ENCODE data around the gene WNT7A.
"Not testable (repeated sequence)": the region's sequence is repeated elsewhere in the genome, so short reads cannot be mapped to it uniquely, and the experiment has no call there.

WNT7A gene

GRCh38 chr3:13857702-13858380, 22.0 kb downstream of the WNT7A start:
- no peak overlapping the region for H3K4ac ChIP-seq (ENCODE audit: low read depth, low read length)
- no CpG with 5 or more reads among the region's 6 CpGs for WGBS (ENCODE audit: extremely low coverage, insufficient coverage, insufficient read length)

GRCh38 chr3:13856628-13857027, 23.2 kb downstream of the WNT7A start:
- H3K4me3 ChIP-seq (ENCODE audit: low read depth, low read length); H3K4me2 ChIP-seq (ENCODE audit: low read length); H2BK120ac ChIP-seq (ENCODE audit: insufficient read depth, low read length, poor library complexity); H4K91ac ChIP-seq (ENCODE audit: low read depth, low read length); H3K27ac ChIP-seq (ENCODE audit: low read depth, low read length); H4K12ac ChIP-seq (ENCODE audit: low read depth, low read length); H2BK12ac ChIP-seq (ENCODE audit: low read length); H3K18ac ChIP-seq (ENCODE audit: low read length); DNase-seq; H2AFZ ChIP-seq (ENCODE audit: insufficient read depth, low read length, poor library complexity); H3K79me2 ChIP-seq (ENCODE audit: control insufficient read depth, insufficient read depth, low read length, poor library complexity); H4K8ac ChIP-seq (ENCODE audit: low read depth, low read length); H3K9me3 ChIP-seq (ENCODE audit: insufficient read depth, low read depth, low read length); H3K23ac ChIP-seq (ENCODE audit: low read length); H3K14ac ChIP-seq (ENCODE audit: low read length); H2AK5ac ChIP-seq (ENCODE audit: low read length); H2BK5ac ChIP-seq (ENCODE audit: low read depth, low read length, poor library complexity); H3K36me3 ChIP-seq (ENCODE audit: control insufficient read depth in 1 of 2, insufficient read depth in 2 of 2, low read length in 2 of 2); H3K27me3 ChIP-seq (ENCODE audit: insufficient read depth, low read length); H3K9ac ChIP-seq (ENCODE audit: low read length); H3K4ac ChIP-seq (ENCODE audit: low read depth, low read length): not testable (repeated sequence)
- Histone ChIP-seq H3K4me1 (ENCODE audit: control insufficient read depth in 1 of 2, insufficient read depth in 2 of 2, low read length in 2 of 2) (peaks cover 19 to 20% of the 10 kb centered on the region in 2 experiments), H3K79me1 (ENCODE audit: low read length) (peaks cover 15% of the 10 kb centered on the region)
- WGBS (ENCODE audit: extremely low coverage, insufficient coverage, insufficient read length) = no CpG with 5 or more reads among the region's 1 CpG

More at GRCh38 chr3:13857702-13858380, 22.0 kb downstream of the WNT7A start:
- H2BK12ac ChIP-seq (ENCODE audit: low read length) = no peak overlapping the region
- peaks cover 14% of the 10 kb centered on the region in 2 experiments for H3K4me1 ChIP-seq (ENCODE audit: control insufficient read depth in 1 of 2, insufficient read depth in 2 of 2, low read length in 2 of 2)
- H4K8ac ChIP-seq (ENCODE audit: low read depth, low read length) = no peak overlapping the region
- no peaks in the 10 kb centered on the region for H3K36me3 ChIP-seq (ENCODE audit: control insufficient read depth in 1 of 2, insufficient read depth in 2 of 2, low read length in 2 of 2)
- no peak for DNase-seq
- H2AFZ ChIP-seq (ENCODE audit: insufficient read depth, low read length, poor library complexity) = no peak overlapping the region
- no peak overlapping the region for H2BK120ac ChIP-seq (ENCODE audit: insufficient read depth, low read length, poor library complexity)
- no peak overlapping the region for H2BK5ac ChIP-seq (ENCODE audit: low read depth, low read length, poor library complexity)
- H3K27me3 ChIP-seq (ENCODE audit: insufficient read depth, low read length) = no peaks in the 10 kb centered on the region
- no peak overlapping the region for H3K4me2 ChIP-seq (ENCODE audit: low read length)
- no peak overlapping the region for H3K23ac ChIP-seq (ENCODE audit: low read length)
- no peak overlapping the region for H4K91ac ChIP-seq (ENCODE audit: low read depth, low read length)
- H3K4me3 ChIP-seq (ENCODE audit: low read depth, low read length) = no peak overlapping the region
- H4K12ac ChIP-seq (ENCODE audit: low read depth, low read length) = no peak overlapping the region
- peaks cover 3% of the 10 kb centered on the region for H3K9me3 ChIP-seq (ENCODE audit: insufficient read depth, low read depth, low read length)
- H3K27ac ChIP-seq (ENCODE audit: low read depth, low read length) = no peak overlapping the region
- no peaks in the 10 kb centered on the region for H3K79me2 ChIP-seq (ENCODE audit: control insufficient read depth, insufficient read depth, low read length, poor library complexity)
- H3K14ac ChIP-seq (ENCODE audit: low read length) = no peak overlapping the region
- H3K18ac ChIP-seq (ENCODE audit: low read length) = no peak overlapping the region
- H2AK5ac ChIP-seq (ENCODE audit: low read length) = no peak overlapping the region
- peaks cover 9% of the 10 kb centered on the region for H3K79me1 ChIP-seq (ENCODE audit: low read length)
- no peak overlapping the region for H3K9ac ChIP-seq (ENCODE audit: low read length)

GRCh38 chr3:13856006-13856405, 23.9 kb downstream of the WNT7A start:
- H3K79me2 ChIP-seq (ENCODE audit: control insufficient read depth, insufficient read depth, low read length, poor library complexity) = no peaks in the 10 kb centered on the region
- no peaks in the 10 kb centered on the region for H3K36me3 ChIP-seq (ENCODE audit: control insufficient read depth in 1 of 2, insufficient read depth in 2 of 2, low read length in 2 of 2)
- H3K9me3 ChIP-seq (ENCODE audit: insufficient read depth, low read depth, low read length) = no peaks in the 10 kb centered on the region
- peaks cover 19% of the 10 kb centered on the region for H3K79me1 ChIP-seq (ENCODE audit: low read length)
- H3K9ac ChIP-seq (ENCODE audit: low read length) = no peak overlapping the region
- no peak for DNase-seq
- H2BK5ac ChIP-seq (ENCODE audit: low read depth, low read length, poor library complexity) = no peak overlapping the region
- no peak overlapping the region for H2BK12ac ChIP-seq (ENCODE audit: low read length)
- no peaks in the 10 kb centered on the region for H3K27me3 ChIP-seq (ENCODE audit: insufficient read depth, low read length)
- H2BK120ac ChIP-seq (ENCODE audit: insufficient read depth, low read length, poor library complexity) = no peak overlapping the region
- H3K14ac ChIP-seq (ENCODE audit: low read length) = no peak overlapping the region
- no peak overlapping the region for H4K8ac ChIP-seq (ENCODE audit: low read depth, low read length)
- no peak overlapping the region for H4K12ac ChIP-seq (ENCODE audit: low read depth, low read length)
- H3K4me1 ChIP-seq (ENCODE audit: control insufficient read depth in 1 of 2, insufficient read depth in 2 of 2, low read length in 2 of 2) = peaks cover 22 to 23% of the 10 kb centered on the region in 2 experiments
- no peak overlapping the region for H3K18ac ChIP-seq (ENCODE audit: low read length)
- no peak overlapping the region for H3K4ac ChIP-seq (ENCODE audit: low read depth, low read length)
- H2AK5ac ChIP-seq (ENCODE audit: low read length) = no peak overlapping the region
- no peak overlapping the region for H3K27ac ChIP-seq (ENCODE audit: low read depth, low read length)
- no peak overlapping the region for H3K4me2 ChIP-seq (ENCODE audit: low read length)
- no peak overlapping the region for H2AFZ ChIP-seq (ENCODE audit: insufficient read depth, low read length, poor library complexity)
- no CpG with 5 or more reads among the region's 7 CpGs for WGBS (ENCODE audit: extremely low coverage, insufficient coverage, insufficient read length)
- H3K4me3 ChIP-seq (ENCODE audit: low read depth, low read length) = no peak overlapping the region
- H3K23ac ChIP-seq (ENCODE audit: low read length) = no peak overlapping the region
- no peak overlapping the region for H4K91ac ChIP-seq (ENCODE audit: low read depth, low read length)

- Histone ChIP-seq H3K9me3 (ENCODE audit: insufficient read depth, low read depth, low read length) (no peaks in the 10 kb centered on the region), H3K23ac (ENCODE audit: low read length) (no peak overlapping the region), H3K9ac (ENCODE audit: low read length) (no peak overlapping the region), H3K18ac (ENCODE audit: low read length) (no peak overlapping the region), H4K8ac (ENCODE audit: low read depth, low read length) (no peak overlapping the region), H4K91ac (ENCODE audit: low read depth, low read length) (peak overlapping the region; percentile 46), H3K79me1 (ENCODE audit: low read length) (peaks cover 25% of the 10 kb centered on the region), H2AK5ac (ENCODE audit: low read length) (peak overlapping the region; percentile 5), H2BK12ac (ENCODE audit: low read length) (peak overlapping the region; percentile 1), H2BK120ac (ENCODE audit: insufficient read depth, low read length, poor library complexity) (no peak overlapping the region), H3K36me3 (ENCODE audit: control insufficient read depth in 1 of 2, insufficient read depth in 2 of 2, low read length in 2 of 2) (no peaks in the 10 kb centered on the region), H3K4me1 (ENCODE audit: control insufficient read depth in 1 of 2, insufficient read depth in 2 of 2, low read length in 2 of 2) (peaks cover 34 to 35% of the 10 kb centered on the region in 2 experiments), H3K14ac (ENCODE audit: low read length) (peak overlapping the region; percentile 1), H3K4ac (ENCODE audit: low read depth, low read length) (peak overlapping the region; percentile 10), H4K12ac (ENCODE audit: low read depth, low read length) (no peak overlapping the region), H3K27me3 (ENCODE audit: insufficient read depth, low read length) (no peaks in the 10 kb centered on the region), H3K27ac (ENCODE audit: low read depth, low read length) (no peak overlapping the region), H3K4me2 (ENCODE audit: low read length) (no peak overlapping the region), H2AFZ (ENCODE audit: insufficient read depth, low read length, poor library complexity) (no peak overlapping the region), H2BK5ac (ENCODE audit: low read depth, low read length, poor library complexity) (no peak overlapping the region), H3K79me2 (ENCODE audit: control insufficient read depth, insufficient read depth, low read length, poor library complexity) (no peaks in the 10 kb centered on the region), H3K4me3 (ENCODE audit: low read depth, low read length) (no peak overlapping the region)
- no CpG with 5 or more reads among the region's 25 CpGs for WGBS (ENCODE audit: extremely low coverage, insufficient coverage, insufficient read length)
- DNase-seq = peak in 1 of 2 donors; percentile 37
These were observed 25.4 kb downstream of the WNT7A start for GRCh38 chr3:13854492-13854891.
